ENCODE measurements around the gene TYMP.
"Not testable (repeated sequence)": the region's sequence is repeated elsewhere in the genome, so short reads cannot be mapped to it uniquely, and the experiment has no call there.

The TYMP gene

DNA sequence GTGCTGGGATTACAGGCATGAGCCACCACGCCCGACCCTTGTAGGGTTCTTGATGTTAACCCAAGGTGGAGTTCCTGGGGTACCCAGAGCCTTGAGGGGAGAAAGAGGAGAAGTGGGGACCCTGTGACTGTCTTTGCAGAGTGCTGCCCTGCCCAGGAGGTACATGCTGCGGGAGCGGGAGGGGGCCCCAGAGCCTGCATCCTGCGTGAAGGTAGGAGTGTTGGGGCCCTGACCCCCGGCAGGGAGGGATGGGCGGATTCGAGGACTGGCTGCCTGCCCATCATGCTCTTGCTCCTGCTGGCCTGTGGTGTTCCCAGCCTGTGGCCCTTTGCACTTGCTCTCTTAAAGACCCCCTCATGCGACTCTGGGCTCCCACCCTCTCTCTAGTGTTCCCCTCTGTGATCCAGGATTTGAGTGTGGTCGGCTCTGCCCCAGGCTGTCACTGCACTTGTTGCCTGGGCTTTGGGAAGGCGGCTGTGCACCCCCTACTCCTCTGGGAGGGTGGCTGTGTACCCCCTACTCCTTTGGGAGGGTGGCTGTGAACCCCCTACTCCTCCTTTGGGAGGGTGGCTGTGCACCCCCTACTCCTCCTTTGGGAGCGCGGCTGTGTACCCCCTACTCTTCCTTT, 8.9 kb downstream of the TYMP start:
- no peak for DNase-seq (ENCODE audit: low read depth, low spot score)
- TF ChIP-seq EZH2 (IDR thresholded peaks at IDR 0.05) (no peak), POLR2AphosphoS5 (IDR thresholded peaks at IDR 0.05; ENCODE audit: borderline replicate concordance, low read depth, low read length) (no peak), FOXP2 (optimal IDR thresholded peaks at IDR 0.05; ENCODE audit: control extremely low read depth, extremely low read length, insufficient read depth) (no peak)
- Histone ChIP-seq H3K36me3 (ENCODE audit: insufficient read depth, low read length) (peaks cover 49% of the 10 kb centered on the region), H3K9me3 (ENCODE audit: low read depth, low read length) (no peaks in the 10 kb centered on the region), H3K9ac (ENCODE audit: insufficient read length) (no peak overlapping the region), H3K4me3 (no peak overlapping the region), H3K27ac (no peak overlapping the region)

DNA sequence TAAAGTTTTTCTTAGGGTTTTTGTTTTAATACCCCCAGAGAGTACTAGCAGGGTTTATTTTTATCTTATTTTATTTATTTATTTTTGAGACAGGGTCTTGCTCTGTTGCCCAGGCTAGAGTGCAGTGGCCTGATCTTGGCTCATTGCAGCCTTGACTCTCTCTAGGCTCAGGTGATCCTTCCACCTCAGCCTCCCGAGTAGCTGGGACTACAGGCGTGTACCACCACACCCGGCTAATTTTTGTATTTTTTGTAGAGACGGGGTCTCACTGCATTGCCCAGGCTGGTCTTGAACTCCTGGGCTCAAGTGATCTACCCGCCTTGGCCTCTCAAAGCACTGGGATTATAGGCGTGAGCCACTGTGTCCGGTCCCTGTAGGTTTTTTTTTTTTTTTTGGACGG, 9.6 kb downstream of the TYMP start:
- not testable (repeated sequence) for H3K9me3 ChIP-seq (ENCODE audit: low read depth, low read length); H3K4me3 ChIP-seq; H3K9ac ChIP-seq (ENCODE audit: insufficient read length); H3K27ac ChIP-seq; DNase-seq (ENCODE audit: low read depth, low spot score)
- H3K36me3 ChIP-seq (ENCODE audit: insufficient read depth, low read length): peaks cover 49% of the 10 kb centered on the region

DNA sequence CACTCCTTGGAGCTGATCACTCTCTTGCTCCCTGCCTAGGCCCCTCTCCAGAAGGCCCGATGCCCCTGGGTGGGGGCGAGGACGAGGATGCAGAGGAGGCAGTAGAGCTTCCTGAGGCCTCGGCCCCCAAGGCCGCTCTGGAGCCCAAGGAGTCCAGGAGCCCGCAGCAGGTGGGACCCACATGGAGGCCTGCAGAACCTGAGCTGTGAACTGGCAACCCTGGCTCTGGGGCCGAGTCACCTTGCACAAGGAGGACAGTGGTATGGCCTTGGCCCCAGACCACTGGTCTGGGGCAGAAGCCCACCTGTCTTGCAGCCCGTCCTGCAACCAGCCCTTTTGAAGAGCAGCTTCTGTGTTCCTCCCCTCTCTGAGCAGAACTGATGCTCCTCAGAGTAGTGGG, 10.7 kb downstream of the TYMP start:
- Histone ChIP-seq H3K9me3 (ENCODE audit: low read depth, low read length) (no peaks in the 10 kb centered on the region), H3K4me3 (no peak overlapping the region), H3K9ac (ENCODE audit: insufficient read length) (no peak overlapping the region), H3K27ac (no peak overlapping the region), H3K36me3 (ENCODE audit: insufficient read depth, low read length) (peaks cover 52% of the 10 kb centered on the region)
- DNase-seq (ENCODE audit: low read depth, low spot score): no peak
- TF ChIP-seq EZH2 (IDR thresholded peaks at IDR 0.05) (no peak), FOXP2 (optimal IDR thresholded peaks at IDR 0.05; ENCODE audit: control extremely low read depth, extremely low read length, insufficient read depth) (no peak), POLR2AphosphoS5 (IDR thresholded peaks at IDR 0.05; ENCODE audit: borderline replicate concordance, low read depth, low read length) (no peak)

DNA sequence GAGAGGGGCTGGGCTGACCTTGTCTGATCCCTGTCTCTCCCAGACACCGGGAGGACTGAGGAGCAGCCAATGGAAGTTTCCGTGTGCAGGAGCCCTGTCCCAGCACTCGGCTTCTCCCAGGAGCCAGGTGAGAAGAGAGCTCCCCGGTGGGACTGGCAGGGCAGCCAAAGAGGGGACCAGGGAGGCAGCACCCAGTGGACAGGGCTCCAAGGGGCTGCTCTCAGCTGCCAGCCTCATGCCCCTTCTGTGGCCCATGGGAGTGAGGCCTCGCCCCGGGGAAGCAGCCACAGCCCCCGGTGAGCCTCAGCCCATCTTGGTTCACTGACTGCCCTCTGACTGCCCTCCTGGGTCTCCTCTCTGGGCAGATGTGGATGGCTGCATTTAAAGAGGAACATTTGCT, 11.2 kb downstream of the TYMP start:
- H3K9ac ChIP-seq (ENCODE audit: insufficient read length): no peak overlapping the region
- no peaks in the 10 kb centered on the region for H3K9me3 ChIP-seq (ENCODE audit: low read depth, low read length)
- peaks cover 48% of the 10 kb centered on the region for H3K36me3 ChIP-seq (ENCODE audit: insufficient read depth, low read length)
- H3K4me3 ChIP-seq: no peak overlapping the region
- no peak for TF ChIP-seq EZH2 (IDR thresholded peaks at IDR 0.05)
- no peak for TF ChIP-seq POLR2AphosphoS5 (IDR thresholded peaks at IDR 0.05; ENCODE audit: borderline replicate concordance, low read depth, low read length)
- no peak for TF ChIP-seq FOXP2 (optimal IDR thresholded peaks at IDR 0.05; ENCODE audit: control extremely low read depth, extremely low read length, insufficient read depth)
- no peak overlapping the region for H3K27ac ChIP-seq
- DNase-seq (ENCODE audit: low read depth, low spot score): no peak

DNA sequence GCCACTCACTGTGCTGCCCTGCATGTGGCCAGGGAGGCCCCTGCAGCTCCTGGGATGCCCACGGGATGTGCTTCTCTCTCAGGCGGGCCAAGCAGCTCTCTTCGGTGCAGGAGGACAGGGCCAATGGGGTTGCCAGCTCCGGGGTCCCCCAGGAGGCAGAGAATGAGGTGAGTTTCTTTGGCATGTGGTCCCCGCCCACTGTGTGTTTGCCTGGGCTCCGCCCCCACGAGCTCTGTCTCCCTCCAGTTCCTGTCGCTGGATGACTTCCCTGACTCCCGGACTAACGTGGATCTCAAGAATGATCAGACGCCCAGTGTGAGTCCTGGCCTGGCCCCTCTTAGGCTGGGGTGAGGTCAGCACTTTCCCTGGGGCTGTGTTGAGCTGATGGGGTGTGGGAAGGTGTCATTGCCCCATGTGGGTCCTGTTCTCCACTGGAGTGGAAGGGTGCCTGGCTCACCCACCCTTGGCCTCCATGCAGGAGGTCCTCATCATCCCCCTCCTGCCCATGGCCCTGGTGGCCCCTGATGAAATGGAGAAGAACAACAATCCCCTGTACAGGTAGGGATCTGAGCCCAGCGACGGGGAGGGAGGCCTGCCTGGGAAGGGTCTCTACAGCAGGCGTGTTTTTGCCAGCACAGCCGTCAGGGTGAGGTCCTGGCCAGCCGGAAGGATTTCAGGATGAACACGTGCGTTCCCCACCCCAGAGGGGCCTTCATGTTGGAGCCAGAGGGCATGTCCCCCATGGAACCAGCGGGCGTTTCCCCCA, 12.1 kb downstream of the TYMP start:
- Histone ChIP-seq H3K9ac (ENCODE audit: insufficient read length) (no peak overlapping the region), H3K4me3 (no peak overlapping the region), H3K9me3 (ENCODE audit: low read depth, low read length) (no peaks in the 10 kb centered on the region), H3K27ac (no peak overlapping the region), H3K36me3 (ENCODE audit: insufficient read depth, low read length) (peaks cover 46% of the 10 kb centered on the region)
- DNase-seq (ENCODE audit: low read depth, low spot score): no peak
- TF ChIP-seq EZH2 (IDR thresholded peaks at IDR 0.05): no peak
- TF ChIP-seq POLR2AphosphoS5 (IDR thresholded peaks at IDR 0.05; ENCODE audit: borderline replicate concordance, low read depth, low read length): no peak
- TF ChIP-seq FOXP2 (optimal IDR thresholded peaks at IDR 0.05; ENCODE audit: control extremely low read depth, extremely low read length, insufficient read depth): no peak

DNA sequence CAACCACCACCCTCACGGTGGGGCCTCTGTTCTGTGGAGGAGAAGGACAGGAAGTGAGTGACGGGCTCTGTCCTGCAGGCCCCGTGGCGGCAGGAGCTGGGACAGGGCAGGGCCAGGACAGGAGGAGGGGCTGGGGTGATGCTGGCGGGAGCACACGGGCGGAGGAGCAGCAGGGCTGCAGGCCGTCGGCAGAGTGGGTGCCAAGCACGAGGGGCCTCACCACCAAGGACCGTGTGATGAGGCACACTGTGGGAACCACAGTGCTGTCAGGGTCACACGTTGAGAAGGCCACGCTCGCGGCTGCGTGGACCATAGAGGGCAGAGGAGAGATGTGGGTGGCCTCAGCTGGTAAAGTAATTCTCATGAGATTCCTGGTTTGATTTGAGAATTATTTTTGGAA, 12.9 kb downstream of the TYMP start:
- peaks cover 52% of the 10 kb centered on the region for H3K36me3 ChIP-seq (ENCODE audit: insufficient read depth, low read length)
- H3K4me3 ChIP-seq: no peak overlapping the region
- DNase-seq (ENCODE audit: low read depth, low spot score): no peak
- no peak for TF ChIP-seq EZH2 (IDR thresholded peaks at IDR 0.05)
- no peak for TF ChIP-seq FOXP2 (optimal IDR thresholded peaks at IDR 0.05; ENCODE audit: control extremely low read depth, extremely low read length, insufficient read depth)
- TF ChIP-seq POLR2AphosphoS5 (IDR thresholded peaks at IDR 0.05; ENCODE audit: borderline replicate concordance, low read depth, low read length): no peak
- no peak overlapping the region for H3K27ac ChIP-seq
- no peaks in the 10 kb centered on the region for H3K9me3 ChIP-seq (ENCODE audit: low read depth, low read length)
- H3K9ac ChIP-seq (ENCODE audit: insufficient read length): no peak overlapping the region

DNA sequence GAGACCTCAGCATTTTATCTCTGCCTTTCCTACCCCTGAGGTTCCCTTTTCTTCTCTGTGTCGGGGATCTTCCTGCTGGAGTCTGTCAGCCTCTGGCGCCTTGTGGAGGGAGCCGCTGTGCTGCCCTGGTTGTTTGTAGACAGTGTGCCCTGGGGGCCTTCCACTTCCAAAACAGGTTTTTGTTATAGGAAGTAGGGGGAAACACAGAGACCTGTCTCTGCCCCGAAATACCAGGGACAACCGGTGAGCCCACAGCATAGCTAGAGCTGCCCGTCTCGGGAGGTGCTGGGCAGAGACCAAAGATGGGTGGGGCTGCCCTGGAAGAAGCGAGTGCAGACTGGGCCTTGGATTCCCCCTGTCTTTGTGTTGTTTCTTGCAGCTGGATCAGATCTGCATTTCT, 13.7 kb downstream of the TYMP start:
- TF ChIP-seq FOXP2 (optimal IDR thresholded peaks at IDR 0.05; ENCODE audit: control extremely low read depth, extremely low read length, insufficient read depth): no peak
- no peak for TF ChIP-seq EZH2 (IDR thresholded peaks at IDR 0.05)
- TF ChIP-seq POLR2AphosphoS5 (IDR thresholded peaks at IDR 0.05; ENCODE audit: borderline replicate concordance, low read depth, low read length): no peak
- no peak for DNase-seq (ENCODE audit: low read depth, low spot score)
- Histone ChIP-seq H3K9ac (ENCODE audit: insufficient read length) (no peak overlapping the region), H3K27ac (no peak overlapping the region), H3K4me3 (no peak overlapping the region), H3K36me3 (ENCODE audit: insufficient read depth, low read length) (peaks cover 50% of the 10 kb centered on the region), H3K9me3 (ENCODE audit: low read depth, low read length) (no peaks in the 10 kb centered on the region)

DNA sequence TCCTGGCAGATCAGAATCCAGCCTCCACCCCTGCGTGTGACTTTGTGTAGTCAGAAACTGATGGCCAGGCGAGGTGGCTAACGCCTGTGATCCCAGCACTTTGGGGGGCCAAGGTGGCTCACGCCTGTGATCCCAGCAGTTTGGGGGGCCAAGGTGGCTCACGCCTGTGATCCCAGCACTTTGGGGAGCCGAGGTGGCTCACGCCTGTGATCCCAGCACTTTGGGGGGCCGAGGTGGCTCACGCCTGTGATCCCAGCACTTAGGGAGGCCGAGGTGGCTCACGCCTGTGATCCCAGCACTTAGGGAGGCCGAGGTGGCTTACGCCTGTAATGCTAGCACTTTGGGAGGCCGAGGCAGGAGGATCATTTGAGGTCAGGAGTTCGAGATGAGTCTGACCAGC, 16.6 kb downstream of the TYMP start:
- no peak overlapping the region for H3K27ac ChIP-seq
- no peak for TF ChIP-seq EZH2 (IDR thresholded peaks at IDR 0.05)
- TF ChIP-seq FOXP2 (optimal IDR thresholded peaks at IDR 0.05; ENCODE audit: control extremely low read depth, extremely low read length, insufficient read depth): no peak
- TF ChIP-seq POLR2AphosphoS5 (IDR thresholded peaks at IDR 0.05; ENCODE audit: borderline replicate concordance, low read depth, low read length): no peak
- H3K36me3 ChIP-seq (ENCODE audit: insufficient read depth, low read length): peaks cover 31% of the 10 kb centered on the region; the same call in 1 of the 2 replicates
- no peak overlapping the region for H3K9ac ChIP-seq (ENCODE audit: insufficient read length)
- H3K9me3 ChIP-seq (ENCODE audit: low read depth, low read length): no peaks in the 10 kb centered on the region
- DNase-seq (ENCODE audit: low read depth, low spot score): no peak
- H3K4me3 ChIP-seq: no peak overlapping the region
